PFSK-1 (cell line): Measurements from ENCODE around the gene FAXDC2.

Experiments
- FOXP2 ChIP-seq: optimal IDR thresholded peaks from 2 replicates; pipeline ENCODE3; 2011; ENCODE audit warnings: borderline replicate concordance, control low read depth, inconsistent platforms; ENCODE audit not compliant: insufficient read depth; ENCODE audit errors: extremely low read length, extremely low read depth
- POLR2AphosphoS5 ChIP-seq: IDR thresholded peaks from 2 replicates; pipeline ENCODE4 v1.6.1; 2012; ENCODE audit warnings: low read depth, mild to moderate bottlenecking, control low read depth, low read length, moderate library complexity
- REST ChIP-seq, 2 experiments: IDR thresholded peaks; 2 replicates each; pipeline versions ENCODE4 v1.6.1 to v1.8.0; 2011 to 2012; ENCODE audit warnings: low read depth in 2 of 2, low read length in 2 of 2, control low read depth in 1 of 2, inconsistent platforms in 1 of 2, mild to moderate bottlenecking in 1 of 2, moderate library complexity in 1 of 2; ENCODE audit not compliant: insufficient read depth in 1 of 2
- SIN3A ChIP-seq: IDR thresholded peaks from 2 replicates; pipeline ENCODE4 v1.6.1; 2012; ENCODE audit warnings: mild to moderate bottlenecking, low read length, moderate library complexity, borderline replicate concordance; ENCODE audit not compliant: insufficient read depth
- TAF1 ChIP-seq: IDR thresholded peaks from 2 replicates; pipeline ENCODE4 v1.6.1; 2012; ENCODE audit warnings: low read length, control low read depth, borderline replicate concordance; ENCODE audit not compliant: insufficient read depth

The FAXDC2 gene

GRCh38 chr5:154860765-154861164 is 10.4 kb upstream of the FAXDC2 start:
- TF ChIP-seq FOXP2: no peak
- no peak for TF ChIP-seq POLR2AphosphoS5
- no peak for TF ChIP-seq REST (IDR thresholded peaks at IDR 0.05; ENCODE audit: insufficient read depth in 1 of 2, low read depth in 2 of 2, low read length in 2 of 2)
- TF ChIP-seq SIN3A: no peak
- TF ChIP-seq TAF1: no peak

GRCh38 chr5:154860123-154860522 is 9.7 kb upstream of the FAXDC2 start:
- TF ChIP-seq FOXP2 (no peak), REST (IDR thresholded peaks at IDR 0.05; ENCODE audit: insufficient read depth in 1 of 2, low read depth in 2 of 2, low read length in 2 of 2) (no peak), TAF1 (no peak), POLR2AphosphoS5 (no peak), SIN3A (no peak)

- TF ChIP-seq TAF1: no peak
- TF ChIP-seq POLR2AphosphoS5: no peak
- no peak for TF ChIP-seq REST (IDR thresholded peaks at IDR 0.05; ENCODE audit: insufficient read depth in 1 of 2, low read depth in 2 of 2, low read length in 2 of 2)
- TF ChIP-seq FOXP2: no peak
- no peak for TF ChIP-seq SIN3A
Measured at GRCh38 chr5:154858972-154859871, 8.8 kb upstream of the FAXDC2 start.

GRCh38 chr5:154858297-154858971 is 8.0 kb upstream of the FAXDC2 start, which contains the start of gene CNOT8:
Gene CNOT8, plus strand, starts transcription at chr5:154858627. Its CDS starts 4,652 bp downstream, at chr5:154863279.
- TF ChIP-seq TAF1 (peak; percentile 73; the same call in 1 of the 2 replicates), REST (IDR thresholded peaks at IDR 0.05; ENCODE audit: insufficient read depth in 1 of 2, low read depth in 2 of 2, low read length in 2 of 2) (no peak), SIN3A (no peak), FOXP2 (peak; percentile 96), POLR2AphosphoS5 (peak; percentile 89; the same call in 1 of the 2 replicates)
